Mesothelial cell of epicardium (in vitro differentiated cells): Measurements from ENCODE around the gene PEX19. TPM values are rescaled to one million over a fixed set of nuclear protein-coding genes. Genes with fewer than 3 reads are reported as not detected.

Experiments used
- DNase-seq, 2 experiments: peaks; one replicate each; pipeline ENCODE4 v3.0.0; 2021; ENCODE audit warnings: low spot score in 2 of 2; ENCODE audit not compliant: unreplicated experiment in 2 of 2
- H3K27ac Mint-ChIP-seq: 2 replicates; pipeline ENCODE4 v1.8.0; 2021; ENCODE audit warnings: mixed read lengths
- H3K27me3 Mint-ChIP-seq: 2 replicates; pipeline ENCODE4 v1.8.0; 2021; ENCODE audit warnings: low read depth, mixed read lengths
- H3K36me3 Mint-ChIP-seq: 2 replicates; pipeline ENCODE4 v1.8.0; 2021; ENCODE audit warnings: mixed read lengths
- H3K4me1 Mint-ChIP-seq: 2 replicates; pipeline ENCODE4 v1.8.0; 2021; ENCODE audit warnings: mixed read lengths
- H3K4me3 Mint-ChIP-seq: 2 replicates; pipeline ENCODE4 v1.8.0; 2021; ENCODE audit warnings: mild to moderate bottlenecking, moderate library complexity, mixed read lengths
- H3K9me3 Mint-ChIP-seq: 2 replicates; pipeline ENCODE4 v1.8.0; 2021; ENCODE audit warnings: mixed read lengths
- CTCF ChIP-seq: fragments of 200-600 bp; sonication (generic); IDR thresholded peaks from one replicate; pipeline ENCODE4 v1.5.0; 2021; ENCODE audit warnings: antibody characterized with exemption; ENCODE audit not compliant: unreplicated experiment
- total RNA-seq: library from RNA; stranded (reverse); gene quantifications from 3 replicates; pipeline ENCODE4 v1.2.1, GENCODE V29; 2021

The PEX19 gene
- total RNA-seq, 1 donor from 2014 or later, result 53.0 TPM

GRCh38 chr1:160258177-160258798 lies 26.6 kb downstream of the PEX19 start:
- Mint-ChIP-seq H3K4me1 (peaks cover 59% of the 10 kb centered on the region), H3K27ac (peak overlapping the region; percentile 89), H3K9me3 (no peaks in the 10 kb centered on the region), H3K36me3 (peaks cover 5% of the 10 kb centered on the region), H3K4me3 (no peak overlapping the region), H3K27me3 (no peaks in the 10 kb centered on the region)
- TF ChIP-seq CTCF, result no peak
- DNase-seq, result no peak

DNA sequence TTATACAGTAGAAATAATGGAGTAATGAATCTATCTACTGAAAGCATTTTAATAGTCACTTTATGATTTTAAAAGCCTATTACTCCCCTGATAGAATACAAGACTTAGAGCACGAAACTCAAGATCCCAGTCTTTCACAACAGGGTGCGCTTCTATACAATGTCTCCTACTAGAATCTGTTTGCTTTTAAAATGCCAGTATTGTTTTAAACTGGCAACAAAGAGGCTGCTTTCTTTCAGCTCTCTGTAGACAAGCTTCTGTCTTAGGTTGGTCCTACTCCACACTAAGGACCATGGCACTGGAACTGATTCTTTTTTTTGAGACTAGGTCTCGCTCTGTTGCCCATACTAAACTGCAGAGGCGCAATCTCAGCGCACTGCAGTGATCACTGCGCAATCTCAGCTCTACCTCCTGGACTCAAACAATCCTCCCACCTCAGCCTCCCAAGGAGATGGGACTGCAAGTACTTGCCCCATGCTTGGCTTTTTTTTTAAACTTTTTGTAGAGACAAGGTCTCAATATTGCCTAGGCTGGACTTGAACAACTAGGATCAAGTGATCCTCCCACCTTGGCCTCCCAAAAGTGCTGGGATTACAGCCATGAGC lies 27.4 kb downstream of the PEX19 start:
- H3K4me1 Mint-ChIP-seq, result peaks cover 58% of the 10 kb centered on the region
- peak overlapping the region; percentile 25 for H3K27ac Mint-ChIP-seq
- no peak for DNase-seq
- no peak overlapping the region for H3K4me3 Mint-ChIP-seq
- no peaks in the 10 kb centered on the region for H3K27me3 Mint-ChIP-seq
- no peaks in the 10 kb centered on the region for H3K9me3 Mint-ChIP-seq
- H3K36me3 Mint-ChIP-seq, result peaks cover 10% of the 10 kb centered on the region
- TF ChIP-seq CTCF, result no peak

GRCh38 chr1:160256396-160257046 lies 28.4 kb downstream of the PEX19 start:
- Mint-ChIP-seq H3K9me3 (no peaks in the 10 kb centered on the region), H3K36me3 (peaks cover 13% of the 10 kb centered on the region), H3K27me3 (no peaks in the 10 kb centered on the region), H3K4me3 (peak overlapping the region; percentile 12), H3K27ac (peak overlapping the region; percentile 88), H3K4me1 (peaks cover 64% of the 10 kb centered on the region)
- TF ChIP-seq CTCF, result no peak
- no peak for DNase-seq

DNA sequence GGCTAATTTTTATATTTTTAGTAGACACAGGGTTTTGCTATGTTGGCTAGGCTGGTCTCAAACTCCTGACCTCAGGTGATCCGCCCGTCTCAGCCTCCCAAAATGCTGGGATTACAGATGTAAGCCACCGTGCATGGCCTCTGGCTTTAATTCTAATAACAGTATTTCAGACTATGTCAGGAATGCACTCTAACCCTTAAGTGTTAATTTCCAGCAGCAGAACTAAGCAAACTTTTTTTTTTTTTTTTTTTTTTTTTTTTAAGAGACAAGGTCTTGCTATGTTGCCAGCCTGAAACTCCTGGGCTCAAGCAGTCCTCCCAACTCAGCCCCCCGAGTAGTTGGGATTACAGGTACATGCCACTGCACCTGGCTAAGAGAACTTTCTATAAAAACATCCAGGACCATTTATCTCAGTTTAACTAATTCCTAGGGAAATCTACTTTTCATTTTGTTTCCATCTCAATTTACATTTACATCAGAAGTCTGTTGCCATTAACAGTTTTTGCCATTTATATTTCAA lies 29.1 kb downstream of the PEX19 start:
- Mint-ChIP-seq H3K27ac (peak overlapping the region; percentile 88), H3K4me3 (peak overlapping the region; percentile 12), H3K4me1 (peaks cover 59% of the 10 kb centered on the region), H3K36me3 (peaks cover 13% of the 10 kb centered on the region), H3K27me3 (no peaks in the 10 kb centered on the region), H3K9me3 (no peaks in the 10 kb centered on the region)
- no peak for DNase-seq
- TF ChIP-seq CTCF, result no peak

DNA sequence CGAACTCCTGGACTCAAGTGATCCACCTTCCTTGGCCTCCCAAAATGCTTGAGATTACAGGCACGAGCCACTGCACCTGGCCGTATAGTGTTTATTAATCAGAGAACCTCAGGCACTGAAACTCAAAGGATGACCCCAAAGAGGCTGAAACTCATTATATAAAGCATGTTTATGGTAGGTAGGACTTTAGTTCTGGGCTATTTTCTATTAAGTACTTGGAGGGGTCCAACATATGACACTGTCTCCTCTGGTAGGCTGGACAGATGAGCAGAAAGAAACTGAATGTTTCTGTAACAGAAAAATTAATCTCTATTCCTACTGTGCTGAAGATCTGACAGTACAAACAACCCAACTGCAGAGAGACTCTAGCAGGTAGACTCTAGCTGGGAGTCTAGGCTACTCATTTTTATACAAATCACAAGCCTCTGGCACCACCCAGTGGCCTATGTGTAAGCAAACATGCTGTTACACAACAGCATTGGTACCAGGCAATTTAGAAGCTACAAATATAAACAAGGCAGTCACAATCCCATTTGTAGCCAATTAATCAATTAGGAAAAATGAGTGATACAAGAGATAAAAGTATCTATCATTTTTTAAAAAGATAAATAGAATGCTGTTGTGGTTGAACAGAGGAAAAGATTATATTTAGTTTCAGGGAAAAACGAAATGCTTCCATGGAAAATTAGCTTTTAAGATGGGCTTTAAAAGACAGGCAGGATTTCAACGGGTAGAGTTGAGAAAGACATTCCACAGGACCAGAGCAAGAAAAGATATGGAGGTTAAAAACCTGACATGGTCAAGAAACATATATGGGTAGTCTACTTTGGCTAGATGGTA lies 33.0 kb downstream of the PEX19 start:
- no peaks in the 10 kb centered on the region for H3K27me3 Mint-ChIP-seq
- no peak overlapping the region for H3K4me3 Mint-ChIP-seq
- H3K4me1 Mint-ChIP-seq, result peaks cover 33% of the 10 kb centered on the region
- no peak for DNase-seq
- peak overlapping the region; percentile 70 for H3K27ac Mint-ChIP-seq
- H3K9me3 Mint-ChIP-seq, result no peaks in the 10 kb centered on the region
- TF ChIP-seq CTCF, result no peak
- H3K36me3 Mint-ChIP-seq, result peaks cover 12% of the 10 kb centered on the region
